DLD1 (cell line): ENCODE results near the gene HTATIP2.
"Not testable (repeated sequence)": the region's sequence is repeated elsewhere in the genome, so short reads cannot be mapped to it uniquely, and the experiment has no call there.

ENCODE experiments used
- in situ Hi-C: cut with HindIII; loops from 2 replicates; pipeline ENCODE4 v1.10.0; 2017; ENCODE audit warnings: low sequenced_read_pairs

The HTATIP2 gene

GRCh38 chr11:20363500-20364340 lies at the start of gene HTATIP2:
TSS of gene HTATIP2 (plus strand) at chr11:20363714. CDS start at chr11:20364238, 524 bp downstream.
- in situ Hi-C loops = no loop called here

GRCh38 chr11:20315800-20316199 lies 47.7 kb upstream of the HTATIP2 start:
- in situ Hi-C loops = no loop called here

GRCh38 chr11:20321177-20321576 lies 42.3 kb upstream of the HTATIP2 start:
- in situ Hi-C loops = no loop called here

GRCh38 chr11:20327377-20327935 lies 36.1 kb upstream of the HTATIP2 start:
- in situ Hi-C loops = no loop called here

GRCh38 chr11:20336056-20336455 lies 27.5 kb upstream of the HTATIP2 start:
- in situ Hi-C loops = no loop called here

- in situ Hi-C loops = no loop called here
Observed at GRCh38 chr11:20337526-20338154, 25.9 kb upstream of the HTATIP2 start.

GRCh38 chr11:20342347-20343141 lies 21.0 kb upstream of the HTATIP2 start:
- in situ Hi-C loops = no loop called here

- in situ Hi-C loops = no loop called here
Observed at GRCh38 chr11:20351136-20351535, 12.4 kb upstream of the HTATIP2 start.

GRCh38 chr11:20351751-20352262 lies 11.7 kb upstream of the HTATIP2 start:
- in situ Hi-C loops = no loop called here

- in situ Hi-C loops = no loop called here
Observed at GRCh38 chr11:20353829-20354434, 9.6 kb upstream of the HTATIP2 start.

- in situ Hi-C loops = no loop called here
Observed at GRCh38 chr11:20355221-20356219, 8.0 kb upstream of the HTATIP2 start.

- in situ Hi-C loops = no loop called here
Observed at GRCh38 chr11:20357150-20357549, 6.4 kb upstream of the HTATIP2 start.

- in situ Hi-C loops = no loop called here
Observed at GRCh38 chr11:20360650-20361049, 2.9 kb upstream of the HTATIP2 start.

GRCh38 chr11:20362481-20362880 lies 1.0 kb upstream of the HTATIP2 start:
- in situ Hi-C loops = no loop called here

- in situ Hi-C loops = no loop called here
Observed at GRCh38 chr11:20363149-20363499, 390 bp upstream of the HTATIP2 start.

GRCh38 chr11:20364341-20364792 lies 853 bp downstream of the HTATIP2 start:
- in situ Hi-C loops = no loop called here

- in situ Hi-C loops = not testable (repeated sequence)
Observed at GRCh38 chr11:20365465-20365864, 2.0 kb downstream of the HTATIP2 start.

GRCh38 chr11:20367313-20367948 lies 3.9 kb downstream of the HTATIP2 start:
- in situ Hi-C loops = no loop called here

- in situ Hi-C loops = no loop called here
Observed at GRCh38 chr11:20368438-20368837, 4.9 kb downstream of the HTATIP2 start.
